Astrocyte (in vitro differentiated cells and primary cell): Measurements from ENCODE around the gene SEC23A.

Experiments
- CTCF ChIP-seq: IDR thresholded peaks from 2 replicates; pipeline ENCODE4 v1.5.1; 2011; ENCODE audit warnings: low read depth, mild to moderate bottlenecking, inconsistent platforms, low read length, moderate library complexity; ENCODE audit not compliant: insufficient read depth
- EZH2 ChIP-seq: IDR thresholded peaks from 2 replicates; pipeline ENCODE4 v1.6.1; 2012; ENCODE audit warnings: mild to moderate bottlenecking, low read length, inconsistent platforms; ENCODE audit not compliant: insufficient read depth

- TF ChIP-seq CTCF (no peak), EZH2 (no peak)
These were observed 19.5 kb upstream of the SEC23A start for GRCh38 chr14:39122330-39123138.
